DOHH2 (cell line): Measurements from ENCODE around the gene TEX19.

Source experiments
- H3F3A ChIP-seq: fragments of 200-600 bp; sonication (generic), shearing (Covaris generic); 2 replicates; pipeline ENCODE4 v1.6.0; 2016; ENCODE audit warnings: antibody characterized with exemption, mild to moderate bottlenecking; ENCODE audit not compliant: control insufficient read depth, insufficient read depth
- H3K27ac ChIP-seq: fragments of 200-600 bp; sonication (generic); 2 replicates; pipeline ENCODE4 v1.5.1; 2014; ENCODE audit warnings: low read depth, mild to moderate bottlenecking, low read length, moderate library complexity
- H3K27me3 ChIP-seq: fragments of 200-600 bp; sonication (generic); 2 replicates; pipeline ENCODE4 v1.6.1; 2014; ENCODE audit warnings: mild to moderate bottlenecking, low read length, mixed read lengths; ENCODE audit not compliant: control insufficient read depth
- H3K36me3 ChIP-seq: fragments of 200-600 bp; sonication (generic); 2 replicates; pipeline ENCODE4 v1.6.1; 2014; ENCODE audit warnings: mild to moderate bottlenecking, low read length, moderate library complexity, mixed read lengths; ENCODE audit not compliant: control insufficient read depth
- H3K4me1 ChIP-seq: fragments of 200-600 bp; sonication (generic); 2 replicates; pipeline ENCODE4 v1.6.1; 2014; ENCODE audit warnings: mild to moderate bottlenecking, low read length, mixed read lengths; ENCODE audit not compliant: control insufficient read depth
- H3K4me2 ChIP-seq: fragments of 200-600 bp; sonication (generic); 2 replicates; pipeline ENCODE4 v1.6.0; 2014; ENCODE audit warnings: mild to moderate bottlenecking, low read length, moderate library complexity
- H3K4me3 ChIP-seq: fragments of 200-600 bp; sonication (generic); 2 replicates; pipeline ENCODE4 v1.5.1; 2014; ENCODE audit warnings: mild to moderate bottlenecking, low read length, mixed read lengths
- H3K79me2 ChIP-seq: fragments of 200-600 bp; sonication (generic); 2 replicates; pipeline ENCODE4 v1.6.1; 2014; ENCODE audit warnings: mild to moderate bottlenecking, low read length, mixed read lengths; ENCODE audit not compliant: control insufficient read depth
- H3K9me2 ChIP-seq: fragments of 200-600 bp; sonication (generic); replicated peaks from 2 replicates; pipeline ENCODE4 v1.6.1; 2014; ENCODE audit warnings: mild to moderate bottlenecking, low read length, mixed read lengths; ENCODE audit not compliant: control insufficient read depth
- H3K9me3 ChIP-seq: fragments of 200-600 bp; sonication (generic); 2 replicates; pipeline ENCODE4 v1.6.1; 2014; ENCODE audit warnings: antibody characterized with exemption, low read length, mixed read lengths; ENCODE audit not compliant: control insufficient read depth, insufficient read depth
- H4K20me1 ChIP-seq: fragments of 200-600 bp; sonication (generic); 2 replicates; pipeline ENCODE4 v1.6.0; 2014; ENCODE audit warnings: low read depth, mild to moderate bottlenecking, antibody characterized with exemption, low read length, moderate library complexity; ENCODE audit not compliant: control insufficient read depth, insufficient read depth
- CTCF ChIP-seq: fragments of 200-600 bp; sonication (generic); IDR thresholded peaks from one replicate; pipeline ENCODE4 v1.5.1; 2014; ENCODE audit warnings: antibody characterized with exemption, mild to moderate bottlenecking, low read depth, low read length; ENCODE audit not compliant: poor library complexity, severe bottlenecking
- EZH2phosphoT487 ChIP-seq: fragments of 200-600 bp; sonication (generic); IDR thresholded peaks from 2 replicates; pipeline ENCODE4 v1.6.1; 2017; ENCODE audit warnings: borderline replicate concordance, mild to moderate bottlenecking, antibody characterized with exemption, low read length, moderate library complexity, mixed read lengths

TEX19 gene

DNA sequence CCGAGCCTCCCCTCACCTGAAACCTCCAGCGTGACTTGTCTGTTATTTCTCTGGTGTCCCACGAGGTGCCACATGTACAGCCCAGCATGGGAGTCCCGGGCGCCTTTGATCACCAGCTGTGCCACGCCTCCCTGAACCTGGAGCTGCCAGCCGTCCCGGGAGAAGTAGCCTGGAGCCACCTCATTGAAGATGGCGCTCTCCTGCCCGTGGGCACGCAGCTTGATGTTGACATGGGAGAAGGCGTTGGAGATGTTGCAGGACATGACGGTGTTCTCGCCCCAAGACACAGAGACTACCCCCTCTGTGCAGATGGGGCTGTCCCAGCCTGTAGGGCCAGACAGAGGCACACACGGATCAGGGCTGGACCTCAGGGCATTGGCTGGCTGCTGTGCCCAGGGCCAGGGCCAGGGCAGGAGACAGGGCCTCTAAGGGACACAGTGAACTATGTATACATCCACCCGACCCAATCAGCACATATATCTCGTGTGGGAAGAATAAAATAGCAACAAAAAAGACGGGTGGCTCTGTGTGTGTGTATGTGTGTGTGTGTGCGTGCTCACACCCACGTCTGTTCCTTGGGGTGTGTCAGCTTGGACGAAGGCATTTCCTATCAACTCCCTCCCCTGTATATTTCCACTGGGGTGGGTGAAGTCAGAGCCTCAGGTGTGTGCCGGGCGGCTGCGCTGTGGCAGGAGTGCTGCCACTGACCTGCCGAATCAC, 34.3 kb upstream of the TEX19 start:
- peaks cover under 1% of the 10 kb centered on the region; the same call in 1 of the 2 replicates for H3F3A ChIP-seq
- no peak overlapping the region for H3K27ac ChIP-seq
- H3K4me2 ChIP-seq, result no peak overlapping the region
- H3K4me3 ChIP-seq, result no peak overlapping the region
- H3K27me3 ChIP-seq, result peaks cover 9% of the 10 kb centered on the region
- H3K9me3 ChIP-seq, result peaks cover 5% of the 10 kb centered on the region; the same call in 1 of the 2 replicates
- no peak for TF ChIP-seq EZH2phosphoT487
- no peaks in the 10 kb centered on the region for H3K36me3 ChIP-seq
- H3K4me1 ChIP-seq, result no peaks in the 10 kb centered on the region
- H3K9me2 ChIP-seq, result no peaks in the 10 kb centered on the region
- no peaks in the 10 kb centered on the region for H4K20me1 ChIP-seq
- H3K79me2 ChIP-seq, result no peaks in the 10 kb centered on the region

- H3K4me1 ChIP-seq, result peaks cover 5% of the 10 kb centered on the region; the same call in 1 of the 2 replicates
Measured at GRCh38 chr17:82325286-82326180, 33.5 kb upstream of the TEX19 start.

GRCh38 chr17:82327289-82327688, 31.8 kb upstream of the TEX19 start:
- H3K9me3 ChIP-seq, result no peaks in the 10 kb centered on the region
- no peak overlapping the region for H3K4me3 ChIP-seq

More at GRCh38 chr17:82325286-82326180, 33.5 kb upstream of the TEX19 start:
- Histone ChIP-seq H3K4me3 (no peak overlapping the region), H3K27ac (no peak overlapping the region), H3K27me3 (peaks cover 17% of the 10 kb centered on the region), H3K79me2 (no peaks in the 10 kb centered on the region), H3K36me3 (no peaks in the 10 kb centered on the region), H3K9me2 (no peaks in the 10 kb centered on the region), H4K20me1 (no peaks in the 10 kb centered on the region), H3K4me2 (no peak overlapping the region), H3F3A (no peaks in the 10 kb centered on the region), H3K9me3 (no peaks in the 10 kb centered on the region)
- TF ChIP-seq CTCF (no peak), EZH2phosphoT487 (no peak)

More at GRCh38 chr17:82327289-82327688, 31.8 kb upstream of the TEX19 start:
- H3K4me2 ChIP-seq, result no peak overlapping the region
- peaks cover 6% of the 10 kb centered on the region; the same call in 1 of the 2 replicates for H3K4me1 ChIP-seq
- H4K20me1 ChIP-seq, result no peaks in the 10 kb centered on the region
- no peaks in the 10 kb centered on the region for H3K9me2 ChIP-seq
- no peaks in the 10 kb centered on the region for H3K36me3 ChIP-seq
- H3K79me2 ChIP-seq, result no peaks in the 10 kb centered on the region
- H3K27ac ChIP-seq, result no peak overlapping the region
- H3F3A ChIP-seq, result no peaks in the 10 kb centered on the region
- TF ChIP-seq EZH2phosphoT487 (no peak), CTCF (no peak)
- H3K27me3 ChIP-seq, result peaks cover 32% of the 10 kb centered on the region
